HEK293 (cell line): ENCODE data around the gene ABHD4.

Source experiments
- CTCF ChIA-PET: fragments of 350-600 bp; formaldehyde crosslinking; extraction: SDS; loops from one replicate; lab custom pipeline; 2021; ENCODE audit warnings: antibody characterized with exemption; lab: Yijun Ruan, JAX
- POLR2A ChIA-PET: fragments of 300-600 bp; formaldehyde crosslinking; extraction: SDS; loops from one replicate; lab custom pipeline; 2020; ENCODE audit warnings: antibody characterized with exemption, inconsistent platforms; lab: Yijun Ruan, JAX
- H3K27ac ChIP-seq: fragments of 200-500 bp; sonication (Bioruptor generic); 2 replicates; pipeline ENCODE4 v1.5.1; 2014; ENCODE audit warnings: low read depth, low read length, control low read depth, inconsistent platforms; ENCODE audit errors: extremely low read depth
- H3K36me3 ChIP-seq, 2 experiments: fragments of 200-500 bp in 1 of 2; sonication (Bioruptor generic) in 1 of 2; 1 replicate in 1 of 2; 2 replicates in 1 of 2; pipeline ENCODE4 v1.5.1; 2014 to 2017; ENCODE audit warnings: inconsistent platforms in 2 of 2, low read length in 2 of 2; ENCODE audit not compliant: control insufficient read depth in 2 of 2, insufficient read depth in 1 of 2
- H3K4me1 ChIP-seq: fragments of 200-500 bp; sonication (Bioruptor generic); 2 replicates; pipeline ENCODE4 v1.5.1; 2014; ENCODE audit warnings: mild to moderate bottlenecking, low read length, inconsistent platforms; ENCODE audit not compliant: control insufficient read depth, insufficient read depth
- H3K4me3 ChIP-seq: 2 replicates; pipeline ENCODE4 v1.5.1; 2011; ENCODE audit warnings: low read depth, mild to moderate bottlenecking, control low read depth, low read length, moderate library complexity
- H3K9me3 ChIP-seq: fragments of 200-500 bp; sonication (Bioruptor generic); 2 replicates; pipeline ENCODE4 v1.5.1; 2014; ENCODE audit warnings: low read depth, low read length, inconsistent platforms; ENCODE audit not compliant: control insufficient read depth, insufficient read depth
- BCL11A ChIP-seq: fragments of 450-650 bp; formaldehyde crosslinking; IDR thresholded peaks from 2 replicates; pipeline ENCODE4 v1.5.1; 2016; ENCODE audit warnings: low read depth, missing biosample characterization, missing genetic modification characterization
- GFI1B ChIP-seq: fragments of 450-650 bp; formaldehyde crosslinking; IDR thresholded peaks from 2 replicates; pipeline ENCODE4 v1.5.1; 2016; ENCODE audit warnings: missing biosample characterization, missing genetic modification characterization
- HOXA7 ChIP-seq: sonication (generic); formaldehyde crosslinking; IDR thresholded peaks from 2 replicates; pipeline ENCODE4 v1.8.1; 2022; ENCODE audit warnings: missing genetic modification reagents, borderline replicate concordance
- INSM2 ChIP-seq: fragments of 450-650 bp; formaldehyde crosslinking; IDR thresholded peaks from 2 replicates; pipeline ENCODE4 v1.5.1; 2016; ENCODE audit warnings: missing biosample characterization, missing genetic modification characterization
- MEIS1 ChIP-seq: sonication (generic); formaldehyde crosslinking; IDR thresholded peaks from 2 replicates; pipeline ENCODE4 v1.8.1; 2022; ENCODE audit warnings: missing genetic modification reagents, mild to moderate bottlenecking, borderline replicate concordance
- PBX3 ChIP-seq: sonication (generic); formaldehyde crosslinking; IDR thresholded peaks from 2 replicates; pipeline ENCODE4 v1.8.1; 2022; ENCODE audit warnings: mild to moderate bottlenecking, moderate library complexity, missing genetic modification reagents
- PRDM1 ChIP-seq: fragments of 450-650 bp; formaldehyde crosslinking; IDR thresholded peaks from 2 replicates; pipeline ENCODE4; 2016; ENCODE audit warnings: missing biosample characterization, missing genetic modification characterization
- RBAK ChIP-seq: fragments of 450-650 bp; formaldehyde crosslinking; IDR thresholded peaks from 2 replicates; pipeline ENCODE4 v1.5.1; 2016; ENCODE audit warnings: missing biosample characterization, missing genetic modification characterization
- REPIN1 ChIP-seq: fragments of 450-650 bp; formaldehyde crosslinking; IDR thresholded peaks from 2 replicates; pipeline ENCODE4 v1.5.1; 2017; ENCODE audit warnings: missing biosample characterization, missing genetic modification characterization, low read depth
- YY1 ChIP-seq: fragments of 450-650 bp; formaldehyde crosslinking; IDR thresholded peaks from 2 replicates; pipeline ENCODE4 v1.5.1; 2018; ENCODE audit warnings: missing biosample characterization, missing genetic modification characterization
- ZBTB17 ChIP-seq: fragments of 450-650 bp; formaldehyde crosslinking; IDR thresholded peaks from 2 replicates; pipeline ENCODE4 v1.5.1; 2016; ENCODE audit warnings: missing biosample characterization, missing genetic modification characterization
- ZBTB26 ChIP-seq: fragments of 450-650 bp; formaldehyde crosslinking; optimal IDR thresholded peaks from 2 replicates; pipeline ENCODE3; 2016; ENCODE audit warnings: missing biosample characterization, mild to moderate bottlenecking, missing genetic modification characterization
- ZFP3 ChIP-seq: fragments of 450-650 bp; formaldehyde crosslinking; IDR thresholded peaks from 2 replicates; pipeline ENCODE4 v1.5.1; 2016; ENCODE audit warnings: low read depth, missing biosample characterization, missing genetic modification characterization
- ZIC2 ChIP-seq: fragments of 450-650 bp; formaldehyde crosslinking; IDR thresholded peaks from 2 replicates; pipeline ENCODE4 v1.5.1; 2016; ENCODE audit warnings: missing biosample characterization, missing genetic modification characterization
- ZNF114 ChIP-seq: fragments of 450-650 bp; formaldehyde crosslinking; IDR thresholded peaks from 2 replicates; pipeline ENCODE4 v1.5.0; 2017; ENCODE audit warnings: missing biosample characterization, missing genetic modification characterization
- ZNF132 ChIP-seq: fragments of 450-650 bp; formaldehyde crosslinking; IDR thresholded peaks from 2 replicates; pipeline ENCODE4 v1.5.1; 2017; ENCODE audit warnings: missing biosample characterization, missing genetic modification characterization, borderline replicate concordance
- ZNF133 ChIP-seq: fragments of 450-650 bp; formaldehyde crosslinking; IDR thresholded peaks from 2 replicates; pipeline ENCODE4 v1.5.1; 2016; ENCODE audit warnings: missing biosample characterization, missing genetic modification characterization
- ZNF214 ChIP-seq: fragments of 450-650 bp; formaldehyde crosslinking; IDR thresholded peaks from 2 replicates; pipeline ENCODE4 v1.5.1; 2017; ENCODE audit warnings: missing biosample characterization, mild to moderate bottlenecking, missing genetic modification characterization, borderline replicate concordance
- ZNF24 ChIP-seq: fragments of 450-650 bp; formaldehyde crosslinking; IDR thresholded peaks from 2 replicates; pipeline ENCODE4 v1.5.1; 2016; ENCODE audit warnings: missing biosample characterization, missing genetic modification characterization
- ZNF311 ChIP-seq: fragments of 450-650 bp; formaldehyde crosslinking; IDR thresholded peaks from 2 replicates; pipeline ENCODE4 v1.5.1; 2017; ENCODE audit warnings: missing biosample characterization, missing genetic modification characterization, borderline replicate concordance
- ZNF341 ChIP-seq: fragments of 450-650 bp; formaldehyde crosslinking; IDR thresholded peaks from 2 replicates; pipeline ENCODE4; 2016; ENCODE audit warnings: low read depth, missing biosample characterization, missing genetic modification characterization
- ZNF366 ChIP-seq: fragments of 450-650 bp; formaldehyde crosslinking; conservative IDR thresholded peaks from 2 replicates; pipeline ENCODE4 v1.5.1; 2016; ENCODE audit warnings: missing biosample characterization, missing genetic modification characterization
- ZNF37A ChIP-seq: fragments of 450-650 bp; IDR thresholded peaks from 2 replicates; pipeline ENCODE4 v1.5.1; 2018; ENCODE audit warnings: missing biosample characterization, missing genetic modification characterization
- ZNF394 ChIP-seq: fragments of 450-650 bp; formaldehyde crosslinking; IDR thresholded peaks from 2 replicates; pipeline ENCODE4 v1.5.1; 2016; ENCODE audit warnings: missing biosample characterization, missing genetic modification characterization, mild to moderate bottlenecking, moderate library complexity, borderline replicate concordance
- ZNF514 ChIP-seq: fragments of 450-650 bp; formaldehyde crosslinking; IDR thresholded peaks from 2 replicates; pipeline ENCODE4 v1.5.1; 2016; ENCODE audit warnings: missing biosample characterization, missing genetic modification characterization
- ZNF548 ChIP-seq: fragments of 450-650 bp; formaldehyde crosslinking; IDR thresholded peaks from 2 replicates; pipeline ENCODE4 v1.5.1; 2016; ENCODE audit warnings: missing biosample characterization, missing genetic modification characterization
- ZNF558 ChIP-seq: fragments of 450-650 bp; formaldehyde crosslinking; IDR thresholded peaks from 2 replicates; pipeline ENCODE4 v1.5.1; 2016; ENCODE audit warnings: missing biosample characterization, missing genetic modification characterization
- ZNF623 ChIP-seq: fragments of 450-650 bp; formaldehyde crosslinking; IDR thresholded peaks from 2 replicates; pipeline ENCODE4 v1.5.1; 2016; ENCODE audit warnings: missing biosample characterization, missing genetic modification characterization
- ZNF701 ChIP-seq: fragments of 450-650 bp; formaldehyde crosslinking; IDR thresholded peaks from 2 replicates; pipeline ENCODE4 v1.5.1; 2016; ENCODE audit warnings: missing biosample characterization, missing genetic modification characterization
- ZNF747 ChIP-seq: fragments of 450-650 bp; formaldehyde crosslinking; IDR thresholded peaks from 2 replicates; pipeline ENCODE4 v1.5.1; 2016; ENCODE audit warnings: missing biosample characterization, missing genetic modification characterization
- ZNF768 ChIP-seq: fragments of 450-650 bp; formaldehyde crosslinking; IDR thresholded peaks from 2 replicates; pipeline ENCODE4 v1.5.1; 2018; ENCODE audit warnings: missing biosample characterization, mild to moderate bottlenecking, missing genetic modification characterization
- ZXDB ChIP-seq: fragments of 450-650 bp; formaldehyde crosslinking; IDR thresholded peaks from 2 replicates; pipeline ENCODE4 v1.5.1; 2016; ENCODE audit warnings: missing biosample characterization, missing genetic modification characterization
- TF ChIP-seq, protein P1 (sequence below): fragments of 450-650 bp; formaldehyde crosslinking; IDR thresholded peaks from 2 replicates; pipeline ENCODE4 v1.5.1; 2016; ENCODE audit warnings: missing biosample characterization, missing genetic modification characterization

ABHD4 gene, protein sequence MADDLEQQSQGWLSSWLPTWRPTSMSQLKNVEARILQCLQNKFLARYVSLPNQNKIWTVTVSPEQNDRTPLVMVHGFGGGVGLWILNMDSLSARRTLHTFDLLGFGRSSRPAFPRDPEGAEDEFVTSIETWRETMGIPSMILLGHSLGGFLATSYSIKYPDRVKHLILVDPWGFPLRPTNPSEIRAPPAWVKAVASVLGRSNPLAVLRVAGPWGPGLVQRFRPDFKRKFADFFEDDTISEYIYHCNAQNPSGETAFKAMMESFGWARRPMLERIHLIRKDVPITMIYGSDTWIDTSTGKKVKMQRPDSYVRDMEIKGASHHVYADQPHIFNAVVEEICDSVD

DNA sequence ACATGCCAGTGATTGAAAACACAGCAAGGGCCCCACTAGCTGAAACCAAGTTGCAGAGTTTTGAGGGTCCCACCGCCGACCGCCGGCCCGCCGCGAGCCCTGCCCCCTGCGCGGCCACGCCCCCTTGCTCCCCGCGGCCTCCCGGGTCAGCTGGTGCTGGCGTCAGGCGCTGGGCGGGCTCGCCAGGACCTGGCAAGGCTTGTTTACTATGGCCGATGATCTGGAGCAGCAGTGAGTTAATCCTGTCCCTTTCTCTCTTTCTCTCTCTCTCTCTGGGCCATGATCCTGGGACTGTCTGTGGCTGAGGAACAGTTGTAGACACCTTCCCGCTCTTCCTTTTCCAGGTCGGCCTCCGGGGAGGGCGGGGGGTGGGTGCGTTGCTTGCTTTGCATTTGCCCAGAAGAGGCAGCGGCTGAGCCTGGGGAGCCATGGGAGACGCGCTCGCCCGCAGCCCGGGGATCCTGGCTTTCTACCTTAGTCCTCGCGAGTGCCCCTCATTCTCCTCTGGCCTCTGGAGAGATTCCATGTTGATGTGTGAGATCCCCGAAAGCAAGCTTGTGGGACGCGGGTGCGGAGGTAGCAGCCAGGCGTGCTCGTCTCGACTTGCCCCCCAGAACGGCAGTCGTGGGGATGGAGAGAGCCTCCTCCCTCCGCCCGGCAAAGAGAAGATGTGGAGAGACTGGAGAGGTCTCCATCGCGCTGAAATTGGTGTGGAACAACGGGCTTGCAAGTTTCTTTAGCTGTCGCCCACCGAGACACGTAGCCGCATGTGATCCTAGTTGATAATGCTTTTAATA lies at the start of gene ABHD4:
ABHD4 (plus strand) TSS at position 202 of the 797 bp plus-strand sequence; CDS start at position 209, 7 bp downstream.
- peak within 1 kb of the TSS; percentile 49; the same call in 1 of the 2 replicates for H3K27ac ChIP-seq
- ChIA-PET CTCF (interaction anchor here (0.7 to 2.2 kb wide), 12 partner anchors 9 to 460 kb away, joined by 3 to 10 read pairs (median 4); partner anchors contain the start of gene DAD1), POLR2A (interaction anchor here (1.1 to 2.9 kb wide), 3 partner anchors 9 to 14 kb away, joined by 3 to 22 read pairs (median 6); partner anchors contain the start of gene DAD1)
- no peaks in the 10 kb centered on the region for H3K9me3 ChIP-seq
- H3K36me3 ChIP-seq, result peaks cover 0 to 23% of the 10 kb centered on the region in 2 experiments; a peak in 1 of 3 replicates
- peak within 1 kb of the TSS; percentile 86 for H3K4me3 ChIP-seq
- 0 out of 2 replicates have a peak, but pooled peaks cover 2% of the 10 kb centered on the region for H3K4me1 ChIP-seq
- TF ChIP-seq ZFP3 (tag by site-specific recombination) (no peak), ZNF341 (tag by site-specific recombination) (peak; percentile 84), GFI1B (tag by site-specific recombination) (no peak), ZNF623 (tag by site-specific recombination) (no peak), PRDM1 (tag by site-specific recombination) (peak; percentile 79), ZNF114 (tag by site-specific recombination) (no peak), REPIN1 (no peak), ZNF747 (no peak), ZNF214 (tag by site-specific recombination) (no peak), ZXDB (tag by site-specific recombination) (0 out of 2 replicates have a peak, but pooled peaks have one; percentile 20), ZBTB26 (peak; percentile 53), ZNF701 (no peak), ZNF132 (tag by site-specific recombination) (no peak), ZNF24 (tag by site-specific recombination) (no peak), ZNF514 (tag by site-specific recombination) (no peak), INSM2 (tag by site-specific recombination) (peak; percentile 26; the same call in 1 of the 2 replicates), ZNF311 (tag by site-specific recombination) (no peak), MEIS1 (CRISPR knock-in tag) (no peak), ZNF768 (tag by site-specific recombination) (no peak), ZNF558 (no peak), ZNF548 (no peak), ZBTB17 (peak; percentile 85), PBX3 (CRISPR knock-in tag) (no peak), HOXA7 (CRISPR knock-in tag) (no peak), BCL11A (tag by site-specific recombination) (no peak), ZNF394 (tag by site-specific recombination) (peak; percentile 51; the same call in 1 of the 2 replicates), ZNF133 (no peak), ZNF37A (tag by site-specific recombination) (no peak), ZNF366 (tag by site-specific recombination) (0 out of 2 replicates have a peak, but pooled peaks have one; percentile 37), YY1 (tag by site-specific recombination) (peak; percentile 67; the same call in 1 of the 2 replicates), RBAK (no peak), ZIC2 (tag by site-specific recombination) (no peak)
- TF ChIP-seq, protein P1, sequence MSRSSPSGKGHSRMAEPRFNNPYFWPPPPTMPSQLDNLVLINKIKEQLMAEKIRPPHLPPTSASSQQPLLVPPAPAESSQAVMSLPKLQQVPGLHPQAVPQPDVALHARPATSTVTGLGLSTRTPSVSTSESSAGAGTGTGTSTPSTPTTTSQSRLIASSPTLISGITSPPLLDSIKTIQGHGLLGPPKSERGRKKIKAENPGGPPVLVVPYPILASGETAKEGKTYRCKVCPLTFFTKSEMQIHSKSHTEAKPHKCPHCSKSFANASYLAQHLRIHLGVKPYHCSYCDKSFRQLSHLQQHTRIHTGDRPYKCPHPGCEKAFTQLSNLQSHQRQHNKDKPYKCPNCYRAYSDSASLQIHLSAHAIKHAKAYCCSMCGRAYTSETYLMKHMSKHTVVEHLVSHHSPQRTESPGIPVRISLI (tag by site-specific recombination), result no peak
